SJCRH30 (cell line): Measurements from ENCODE around the gene GPRC5D. TPM values are rescaled to one million over a fixed set of nuclear protein-coding genes. Genes with fewer than 3 reads are reported as not detected.
A peak's percentile ranks its signal among the peaks of the same experiment; 100 is the strongest.

Experiments used
- DNase-seq, 2 experiments: peaks; one replicate each; pipeline ENCODE4 v3.0.0-alpha.2; 2015 to 2020
- H3K27ac ChIP-seq: fragments of 250-450 bp; sonication (Bioruptor Pico); 2 replicates; pipeline ENCODE4 v1.5.1; 2020; ENCODE audit warnings: mild to moderate bottlenecking, moderate library complexity
- H3K27me3 ChIP-seq: fragments of 250-450 bp; sonication (Bioruptor Pico); 2 replicates; pipeline ENCODE4 v1.5.1; 2020; ENCODE audit warnings: mild to moderate bottlenecking, moderate library complexity
- H3K36me3 ChIP-seq: fragments of 250-450 bp; sonication (Bioruptor Pico); 2 replicates; pipeline ENCODE4 v1.5.1; 2020; ENCODE audit warnings: mild to moderate bottlenecking, moderate library complexity
- H3K4me1 ChIP-seq: fragments of 250-450 bp; sonication (Bioruptor Pico); 2 replicates; pipeline ENCODE4 v1.5.1; 2020; ENCODE audit warnings: mild to moderate bottlenecking, moderate library complexity
- H3K4me3 ChIP-seq: fragments of 250-450 bp; sonication (Bioruptor Pico); 2 replicates; pipeline ENCODE4 v1.5.1; 2020; ENCODE audit warnings: mild to moderate bottlenecking, moderate library complexity
- H3K9me3 ChIP-seq: fragments of 250-450 bp; sonication (Bioruptor Pico); replicated peaks from 2 replicates; pipeline ENCODE4 v1.5.1; 2020; ENCODE audit warnings: mild to moderate bottlenecking, moderate library complexity
- total RNA-seq: library from RNA; depleted of rRNA; stranded (reverse); fragments of >200 nt; shearing (Covaris generic); gene quantifications from 2 replicates; pipeline ENCODE4 v1.2.3, GENCODE V29; 2014

GPRC5D gene
- total RNA-seq, 1 experiment from 2014 or later = not detected

DNA sequence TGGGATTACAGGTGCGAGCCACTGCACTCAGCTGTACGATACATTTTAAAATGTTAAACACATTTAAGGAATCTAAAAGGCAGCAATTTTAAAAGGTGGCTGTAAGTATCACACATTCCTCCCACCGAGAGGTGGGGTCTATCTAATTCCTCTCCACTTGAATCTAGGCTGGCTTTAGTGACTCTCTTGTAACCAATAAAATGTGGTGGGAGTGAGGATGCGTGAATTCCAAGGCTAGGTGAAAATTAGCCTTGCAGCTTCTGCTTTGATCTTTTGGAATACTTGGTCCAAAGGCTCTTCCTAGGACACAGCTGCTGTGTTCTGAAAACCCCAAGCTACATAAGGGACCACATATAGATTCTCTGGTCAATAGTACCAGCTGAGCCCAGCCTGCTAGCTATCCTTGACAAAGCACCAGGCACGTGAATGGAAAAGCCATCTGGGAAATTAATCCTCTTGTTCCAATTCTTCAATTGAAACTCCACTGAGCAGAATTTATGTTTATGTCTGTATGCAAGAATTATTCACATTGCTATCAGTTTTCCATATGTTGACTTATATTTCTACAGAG lies 8.8 kb upstream of the GPRC5D start:
- DNase-seq = no peak
- no peaks in the 10 kb centered on the region for H3K4me1 ChIP-seq
- no peak overlapping the region for H3K27ac ChIP-seq
- H3K4me3 ChIP-seq = no peak overlapping the region
- no peaks in the 10 kb centered on the region for H3K36me3 ChIP-seq
- no peaks in the 10 kb centered on the region for H3K27me3 ChIP-seq
- no peaks in the 10 kb centered on the region for H3K9me3 ChIP-seq

GRCh38 chr12:12958886-12959285 lies 6.9 kb upstream of the GPRC5D start:
- no peak for DNase-seq
- Histone ChIP-seq H3K4me1 (no peaks in the 10 kb centered on the region), H3K27ac (no peak overlapping the region), H3K36me3 (no peaks in the 10 kb centered on the region), H3K4me3 (no peak overlapping the region), H3K9me3 (no peaks in the 10 kb centered on the region), H3K27me3 (no peaks in the 10 kb centered on the region)

DNA sequence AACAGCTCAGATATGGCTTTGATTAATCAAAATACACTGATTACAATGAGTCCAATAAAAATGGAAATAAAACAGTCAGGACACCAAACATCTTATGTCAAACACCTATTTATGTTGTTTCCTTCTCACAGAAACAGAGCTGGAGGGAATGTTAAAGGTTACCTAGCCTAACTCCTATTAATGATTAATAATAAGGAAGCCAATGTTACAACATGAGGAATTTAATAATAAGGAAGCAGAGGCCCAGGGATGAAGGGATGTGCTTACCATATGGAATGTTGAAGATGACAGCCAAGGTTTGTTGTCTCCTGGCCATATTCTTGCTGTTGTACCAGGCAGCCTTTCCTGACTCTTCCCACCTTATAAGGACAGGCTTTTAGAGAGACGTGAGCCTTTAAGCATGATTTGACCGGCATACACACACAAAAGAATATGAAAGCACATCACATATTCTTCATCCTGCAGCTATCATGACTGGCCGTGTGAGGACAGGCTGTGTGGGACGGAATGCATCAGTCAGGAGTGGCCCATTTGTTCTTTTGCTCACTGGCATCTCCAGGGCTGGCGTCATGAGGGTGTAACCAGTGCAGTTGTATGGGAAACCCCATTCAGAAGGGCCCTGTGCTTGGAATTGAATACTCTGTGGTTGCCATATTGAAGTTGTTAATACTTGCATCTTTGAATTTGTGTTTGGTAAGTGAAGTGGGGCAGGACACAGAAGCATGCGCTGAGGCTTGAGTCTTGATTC lies 3.1 kb upstream of the GPRC5D start:
- no peaks in the 10 kb centered on the region for H3K4me1 ChIP-seq
- DNase-seq = no peak
- H3K4me3 ChIP-seq = no peak overlapping the region

DNA sequence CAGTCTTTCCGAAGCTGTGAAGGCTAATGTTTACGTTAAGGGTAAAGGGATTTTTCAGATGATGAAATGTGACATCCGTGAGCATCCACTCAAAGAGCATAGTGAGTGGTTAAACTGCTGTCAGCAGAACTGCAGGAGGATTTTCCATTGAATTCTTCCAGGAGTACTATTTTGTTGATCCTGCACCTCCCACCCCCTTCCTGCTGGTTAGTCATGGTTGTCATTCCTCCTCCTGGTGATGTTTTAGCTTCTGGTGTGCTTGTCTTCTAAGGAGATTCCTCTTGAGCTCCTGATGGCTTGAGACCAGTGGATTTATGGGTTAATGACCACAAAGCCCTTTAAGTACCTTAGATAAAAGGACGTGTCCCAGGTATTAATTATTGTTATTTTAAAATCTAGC lies 2.4 kb upstream of the GPRC5D start:
- H3K4me1 ChIP-seq = no peaks in the 10 kb centered on the region
- H3K9me3 ChIP-seq = no peaks in the 10 kb centered on the region
- H3K27ac ChIP-seq = no peak overlapping the region
- DNase-seq = no peak
- no peak overlapping the region for H3K4me3 ChIP-seq
- no peaks in the 10 kb centered on the region for H3K27me3 ChIP-seq
- no peaks in the 10 kb centered on the region for H3K36me3 ChIP-seq

More for the DNA sequence above, 3.1 kb upstream of the GPRC5D start:
- H3K27ac ChIP-seq = no peak overlapping the region
- no peaks in the 10 kb centered on the region for H3K36me3 ChIP-seq
- H3K9me3 ChIP-seq = no peaks in the 10 kb centered on the region
- H3K27me3 ChIP-seq = no peaks in the 10 kb centered on the region

GRCh38 chr12:12951504-12951903 lies 466 bp downstream of the GPRC5D start:
- H3K4me1 ChIP-seq = 0 out of 2 replicates have a peak, but pooled peaks cover 5% of the 10 kb centered on the region
- H3K9me3 ChIP-seq = no peaks in the 10 kb centered on the region
- no peak overlapping the region for H3K27ac ChIP-seq
- no peaks in the 10 kb centered on the region for H3K27me3 ChIP-seq
- H3K36me3 ChIP-seq = no peaks in the 10 kb centered on the region
- DNase-seq = no peak
- no peak overlapping the region for H3K4me3 ChIP-seq

DNA sequence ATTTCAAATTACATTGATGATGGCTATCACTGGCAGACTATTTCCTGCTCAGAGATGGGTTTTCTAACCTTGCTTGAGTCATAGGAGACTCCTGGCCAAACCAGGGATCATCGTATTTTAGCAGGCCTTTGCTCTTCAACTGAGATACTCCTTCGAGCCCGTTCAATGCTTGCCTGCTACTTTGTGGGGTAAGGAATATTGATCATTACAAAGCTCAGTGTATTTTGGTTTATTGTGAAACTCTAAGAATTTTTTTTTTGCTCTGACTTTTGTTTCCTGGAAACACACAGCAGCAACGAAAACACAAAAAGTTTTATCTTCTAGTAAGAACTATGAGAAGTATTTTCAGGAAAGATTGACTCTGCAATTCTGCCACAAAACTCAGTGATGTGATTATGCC lies 4.1 kb downstream of the GPRC5D start:
- no peaks in the 10 kb centered on the region for H3K27me3 ChIP-seq
- no peak overlapping the region for H3K27ac ChIP-seq
- 0 out of 2 replicates have a peak, but pooled peaks cover 5% of the 10 kb centered on the region for H3K4me1 ChIP-seq
- H3K36me3 ChIP-seq = no peaks in the 10 kb centered on the region
- no peak for DNase-seq
- H3K4me3 ChIP-seq = no peak overlapping the region
- no peaks in the 10 kb centered on the region for H3K9me3 ChIP-seq

DNA sequence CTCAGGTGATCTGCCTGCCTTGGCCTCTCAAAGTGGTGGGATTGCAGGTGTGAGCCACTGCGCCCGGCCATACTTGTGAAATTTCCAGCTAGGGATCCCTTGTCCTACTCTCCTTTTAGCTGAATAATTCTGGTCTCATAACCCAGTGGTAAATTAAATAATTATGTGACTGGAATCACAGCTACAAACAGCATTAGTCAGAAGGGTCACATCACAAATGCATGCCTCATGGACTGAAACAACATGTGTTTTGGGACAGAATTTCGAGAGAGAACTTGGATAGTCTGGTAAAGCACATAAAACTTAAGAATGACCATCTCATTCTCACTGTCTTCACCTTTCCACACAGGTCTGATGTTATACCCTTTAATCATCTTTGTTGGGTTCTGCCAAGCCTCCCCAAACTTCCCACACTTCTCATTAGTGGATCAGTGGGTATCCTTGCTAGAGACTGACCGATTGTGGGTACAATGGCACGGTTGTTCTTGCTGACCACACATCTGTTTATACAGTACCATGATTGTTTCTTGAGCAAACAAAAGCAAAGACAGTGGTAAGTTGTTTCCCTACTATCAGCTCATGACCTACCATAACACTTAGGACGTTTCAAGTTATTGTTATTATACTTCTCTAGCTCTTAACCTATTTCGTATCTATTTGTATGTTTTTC lies 5.1 kb downstream of the GPRC5D start:
- peak; percentile 9 to 46 for DNase-seq
- Histone ChIP-seq H3K4me1 (0 out of 2 replicates have a peak, but pooled peaks cover 5% of the 10 kb centered on the region), H3K4me3 (no peak overlapping the region), H3K27ac (no peak overlapping the region), H3K27me3 (no peaks in the 10 kb centered on the region), H3K36me3 (no peaks in the 10 kb centered on the region), H3K9me3 (no peaks in the 10 kb centered on the region)

DNA sequence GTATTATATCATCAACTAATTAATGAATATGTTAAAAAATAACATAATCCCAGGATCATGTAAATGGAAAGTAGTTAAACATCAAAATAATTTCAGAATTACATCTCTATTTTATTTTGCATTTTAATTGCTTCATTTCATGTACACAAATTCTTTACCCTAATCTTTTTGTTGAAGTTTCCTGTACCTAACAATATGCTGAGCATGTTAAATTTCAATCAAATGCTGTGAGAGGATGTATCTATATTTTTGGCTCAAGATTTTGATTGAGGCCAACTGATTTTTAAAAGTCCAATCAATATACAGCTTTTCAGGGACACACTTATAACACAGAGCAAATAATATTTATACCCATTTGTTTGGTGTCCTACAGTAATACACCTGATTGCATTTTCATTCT lies 6.4 kb downstream of the GPRC5D start:
- 0 out of 2 replicates have a peak, but pooled peaks cover 5% of the 10 kb centered on the region for H3K4me1 ChIP-seq
- no peak for DNase-seq
- H3K27ac ChIP-seq = no peak overlapping the region
- no peaks in the 10 kb centered on the region for H3K36me3 ChIP-seq
- no peaks in the 10 kb centered on the region for H3K27me3 ChIP-seq
- no peak overlapping the region for H3K4me3 ChIP-seq
- no peaks in the 10 kb centered on the region for H3K9me3 ChIP-seq

GRCh38 chr12:12943586-12944260 lies 8.2 kb downstream of the GPRC5D start:
- Histone ChIP-seq H3K4me1 (0 out of 2 replicates have a peak, but pooled peaks cover 5% of the 10 kb centered on the region), H3K9me3 (no peaks in the 10 kb centered on the region), H3K27ac (no peak overlapping the region), H3K27me3 (no peaks in the 10 kb centered on the region), H3K4me3 (no peak overlapping the region), H3K36me3 (no peaks in the 10 kb centered on the region)
- DNase-seq = no peak

GRCh38 chr12:12941450-12942350 lies 10.3 kb downstream of the GPRC5D start:
- H3K27ac ChIP-seq = no peak overlapping the region
- H3K27me3 ChIP-seq = no peaks in the 10 kb centered on the region
- H3K9me3 ChIP-seq = no peaks in the 10 kb centered on the region
- H3K4me1 ChIP-seq = no peaks in the 10 kb centered on the region
- no peaks in the 10 kb centered on the region for H3K36me3 ChIP-seq
- DNase-seq = peak; percentile 22 to 58
- H3K4me3 ChIP-seq = no peak overlapping the region

DNA sequence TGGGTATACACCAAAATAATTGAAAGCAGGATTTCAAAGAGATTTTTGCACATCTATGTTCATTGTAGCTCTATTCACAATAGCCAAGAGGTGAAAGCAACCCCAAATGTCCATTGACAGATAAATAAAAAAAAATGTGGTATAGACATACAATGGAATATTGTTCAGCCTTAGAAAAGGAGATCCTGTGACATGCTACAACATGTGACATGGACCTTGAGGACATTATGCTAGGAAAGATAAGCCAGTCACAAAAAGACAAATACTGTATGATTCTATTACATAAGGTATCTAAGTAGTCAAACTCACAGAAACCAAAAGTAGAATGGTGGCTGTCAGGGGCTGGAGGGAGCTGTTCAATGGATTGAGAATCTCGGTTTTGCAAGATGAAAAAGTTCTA lies 12.1 kb downstream of the GPRC5D start:
- Histone ChIP-seq H3K9me3 (no peaks in the 10 kb centered on the region), H3K27me3 (no peaks in the 10 kb centered on the region), H3K4me1 (0 out of 2 replicates have a peak, but pooled peaks cover 1% of the 10 kb centered on the region), H3K36me3 (no peaks in the 10 kb centered on the region), H3K4me3 (no peak overlapping the region), H3K27ac (no peak overlapping the region)
- DNase-seq = no peak

GRCh38 chr12:12938541-12938940 lies 13.4 kb downstream of the GPRC5D start:
- Histone ChIP-seq H3K27ac (no peak overlapping the region), H3K27me3 (no peaks in the 10 kb centered on the region), H3K36me3 (no peaks in the 10 kb centered on the region), H3K9me3 (no peaks in the 10 kb centered on the region), H3K4me3 (no peak overlapping the region), H3K4me1 (peaks cover 8% of the 10 kb centered on the region; the same call in 1 of the 2 replicates)
- DNase-seq = no peak

DNA sequence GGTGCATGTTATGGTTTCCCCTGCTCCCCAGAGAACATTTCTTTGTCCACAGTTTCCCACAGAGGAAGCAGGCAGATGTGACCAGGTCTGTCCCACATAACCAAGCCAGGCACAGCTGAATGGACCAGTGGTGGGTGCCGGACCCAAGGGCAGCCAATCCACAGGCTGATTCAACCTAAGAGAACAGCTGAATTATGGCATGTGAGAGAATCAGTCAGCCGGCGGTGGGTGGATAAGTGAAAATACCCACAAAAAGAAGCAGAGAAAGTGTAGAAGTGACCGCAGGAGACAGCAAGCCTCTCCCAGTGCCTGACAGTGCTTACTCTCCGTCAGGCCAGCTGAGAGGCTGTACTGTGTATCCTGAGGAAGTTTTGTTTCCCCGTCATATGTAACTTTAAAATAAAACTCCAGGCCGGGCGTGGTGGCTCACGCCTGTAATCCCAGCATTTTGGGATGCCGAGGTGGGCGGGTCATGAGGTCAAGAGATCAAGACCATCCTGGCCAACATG lies 14.9 kb downstream of the GPRC5D start:
- DNase-seq = no peak
- Histone ChIP-seq H3K27me3 (no peaks in the 10 kb centered on the region), H3K36me3 (no peaks in the 10 kb centered on the region), H3K9me3 (no peaks in the 10 kb centered on the region), H3K4me1 (peaks cover 8% of the 10 kb centered on the region; the same call in 1 of the 2 replicates), H3K27ac (no peak overlapping the region), H3K4me3 (no peak overlapping the region)

DNA sequence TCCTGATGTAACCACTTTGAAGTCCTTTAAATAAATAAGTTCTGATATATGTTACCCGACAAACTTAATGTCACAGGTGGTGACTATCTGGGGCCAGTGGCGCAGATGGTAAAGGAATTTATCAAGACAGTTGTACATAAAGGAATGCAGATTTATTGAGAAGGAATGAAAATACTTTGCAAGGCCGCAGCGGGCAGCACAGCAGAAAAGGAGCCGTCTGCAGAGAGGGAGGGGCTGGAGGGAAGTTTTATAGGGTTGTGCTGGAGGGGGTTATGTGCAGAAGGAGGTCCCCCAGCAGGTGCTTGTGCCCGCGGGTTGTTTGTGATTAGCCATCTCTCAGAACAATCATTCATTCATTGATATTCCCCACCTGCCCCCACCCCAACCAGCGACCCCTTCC lies 17.4 kb downstream of the GPRC5D start:
- no peak overlapping the region for H3K27ac ChIP-seq
- H3K4me1 ChIP-seq = peaks cover 8% of the 10 kb centered on the region; the same call in 1 of the 2 replicates
- H3K27me3 ChIP-seq = no peaks in the 10 kb centered on the region
- no peaks in the 10 kb centered on the region for H3K9me3 ChIP-seq
- no peaks in the 10 kb centered on the region for H3K36me3 ChIP-seq
- no peak for DNase-seq
- no peak overlapping the region for H3K4me3 ChIP-seq
